Osteoblast (primary cell): ENCODE data around the gene MORC4. TPM values are rescaled to one million over a fixed set of nuclear protein-coding genes. Genes with fewer than 3 reads are reported as not detected.
"Not testable (repeated sequence)": the region's sequence is repeated elsewhere in the genome, so short reads cannot be mapped to it uniquely, and the experiment has no call there.

Experiments used
- DNase-seq: peaks from one replicate; pipeline ENCODE4 v3.0.0; 2011; ENCODE audit warnings: low spot score, mixed read lengths; ENCODE audit not compliant: insufficient read length; ENCODE audit errors: missing footprints
- H2AFZ ChIP-seq: 2 replicates; pipeline ENCODE4 v1.6.0; 2011; ENCODE audit warnings: mild to moderate bottlenecking, low read length
- H3K27ac ChIP-seq: 2 replicates; pipeline ENCODE4 v1.5.1; 2011; ENCODE audit warnings: mild to moderate bottlenecking, low read depth, low read length, moderate library complexity
- H3K27me3 ChIP-seq: 2 replicates; pipeline ENCODE4 v1.6.0; 2012; ENCODE audit warnings: mild to moderate bottlenecking, control low read depth, inconsistent platforms, low read length, moderate library complexity; ENCODE audit not compliant: insufficient read depth
- H3K36me3 ChIP-seq: 2 replicates; pipeline ENCODE4 v1.5.1; 2011; ENCODE audit warnings: mild to moderate bottlenecking, low read length, control low read depth, moderate library complexity; ENCODE audit not compliant: insufficient read depth
- H3K4me1 ChIP-seq: 2 replicates; pipeline ENCODE4 v1.5.1; 2011; ENCODE audit warnings: mild to moderate bottlenecking, low read length, control low read depth, moderate library complexity; ENCODE audit not compliant: insufficient read depth
- H3K4me2 ChIP-seq: 2 replicates; pipeline ENCODE4 v1.6.0; 2011; ENCODE audit warnings: mild to moderate bottlenecking, low read length; ENCODE audit not compliant: insufficient read depth
- H3K4me3 ChIP-seq: fragments of 200-600 bp; sonication (generic); 3 replicates; pipeline ENCODE4 v1.5.1; 2012; ENCODE audit warnings: mild to moderate bottlenecking, low read length, inconsistent platforms; ENCODE audit not compliant: insufficient read depth
- H3K79me2 ChIP-seq: 2 replicates; pipeline ENCODE4 v1.6.0; 2012; ENCODE audit warnings: mild to moderate bottlenecking, low read length, control low read depth, inconsistent platforms; ENCODE audit not compliant: insufficient read depth
- H3K9me3 ChIP-seq: 2 replicates; pipeline ENCODE4 v1.5.1; 2011; ENCODE audit warnings: low read depth, low read length, control low read depth
- H4K20me1 ChIP-seq: 2 replicates; pipeline ENCODE4 v1.6.0; 2012; ENCODE audit warnings: mild to moderate bottlenecking, low read length, control low read depth; ENCODE audit not compliant: insufficient read depth
- CTCF ChIP-seq: IDR thresholded peaks from 2 replicates; pipeline ENCODE4 v1.5.1; 2011; ENCODE audit warnings: mild to moderate bottlenecking, low read depth, low read length, moderate library complexity; ENCODE audit errors: extremely low read depth
- total RNA-seq: library from RNA; depleted of rRNA; stranded (reverse); fragments of >200 nt; gene quantifications from 2 replicates; pipeline ENCODE4 v1.2.3, GENCODE V29; 2012

MORC4 gene
- total RNA-seq, 1 donor, result 39.8 TPM

- H3K4me1 ChIP-seq, result no peaks in the 10 kb centered on the region
- no peaks in the 10 kb centered on the region for H3K27me3 ChIP-seq
- H2AFZ ChIP-seq, result no peak overlapping the region
- no peaks in the 10 kb centered on the region for H3K79me2 ChIP-seq
- DNase-seq, result no peak
- no peaks in the 10 kb centered on the region for H4K20me1 ChIP-seq
- no peak for TF ChIP-seq CTCF
- no peaks in the 10 kb centered on the region for H3K9me3 ChIP-seq
- no peak overlapping the region for H3K27ac ChIP-seq
- no peak overlapping the region for H3K4me2 ChIP-seq
- no peaks in the 10 kb centered on the region for H3K36me3 ChIP-seq
- H3K4me3 ChIP-seq, result no peak overlapping the region
Observed at GRCh38 chrX:106973433-106974149, 26.4 kb downstream of the MORC4 start.

- Histone ChIP-seq H3K36me3 (no peaks in the 10 kb centered on the region), H3K4me3 (no peak overlapping the region), H3K79me2 (no peaks in the 10 kb centered on the region), H3K27ac (no peak overlapping the region), H3K4me1 (no peaks in the 10 kb centered on the region), H2AFZ (no peak overlapping the region), H4K20me1 (no peaks in the 10 kb centered on the region), H3K27me3 (no peaks in the 10 kb centered on the region), H3K4me2 (no peak overlapping the region), H3K9me3 (no peaks in the 10 kb centered on the region)
- no peak for DNase-seq
- no peak for TF ChIP-seq CTCF
Observed at GRCh38 chrX:106972896-106973295, 27.1 kb downstream of the MORC4 start.

GRCh38 chrX:106966547-106966946, 33.5 kb downstream of the MORC4 start:
- H3K4me1 ChIP-seq, H3K36me3 ChIP-seq, H3K79me2 ChIP-seq, H3K4me2 ChIP-seq, H3K9me3 ChIP-seq, H3K27me3 ChIP-seq, DNase-seq, H2AFZ ChIP-seq, H3K27ac ChIP-seq, H3K4me3 ChIP-seq, H4K20me1 ChIP-seq: not testable (repeated sequence)

- Histone ChIP-seq H2AFZ (no peak overlapping the region), H3K27ac (no peak overlapping the region), H4K20me1 (no peaks in the 10 kb centered on the region), H3K9me3 (no peaks in the 10 kb centered on the region), H3K4me1 (no peaks in the 10 kb centered on the region), H3K36me3 (peaks cover 3% of the 10 kb centered on the region), H3K27me3 (peaks cover 2% of the 10 kb centered on the region), H3K4me2 (no peak overlapping the region), H3K79me2 (no peaks in the 10 kb centered on the region), H3K4me3 (no peak overlapping the region)
- DNase-seq, result no peak
- no peak for TF ChIP-seq CTCF
Observed at GRCh38 chrX:106964290-106964689, 35.7 kb downstream of the MORC4 start.
